Urinary bladder (tissue), 4 donors: Measurements from ENCODE around the gene KLHL30. TPM values are rescaled to one million over a fixed set of nuclear protein-coding genes. Genes with fewer than 3 reads are reported as not detected.
A peak's percentile ranks its signal among the peaks of the same experiment; 100 is the strongest.

Experiments used
- DNase-seq: peaks from one replicate; pipeline ENCODE4 v3.0.0-alpha.2; 2015; ENCODE audit errors: extremely low spot score
- H3K27ac ChIP-seq: one replicate; pipeline ENCODE4 v1.5.1; 2013; ENCODE audit warnings: low read depth, mild to moderate bottlenecking, moderate library complexity
- H3K36me3 ChIP-seq: one replicate; pipeline ENCODE4 v1.6.1; 2013; ENCODE audit warnings: mild to moderate bottlenecking, moderate library complexity; ENCODE audit not compliant: insufficient read depth
- H3K4me1 ChIP-seq: one replicate; pipeline ENCODE4 v1.6.1; 2013; ENCODE audit warnings: mild to moderate bottlenecking, moderate library complexity; ENCODE audit not compliant: insufficient read depth
- H3K4me3 ChIP-seq: one replicate; pipeline ENCODE4 v1.5.1; 2013; ENCODE audit warnings: low read depth, low read length
- WGBS: extraction: QIAGEN DNeasy Blood & Tissue Kit; methylation state at CpG from one replicate; pipeline ENCODE4 v1.1.7; 2013; 5-methylcytosine and 5-hydroxymethylcytosine counted together
- polyA plus RNA-seq: library from polyadenylated mRNA; stranded (reverse); fragments of 200-250 nt; gene quantifications from one replicate; pipeline ENCODE4 v1.2.3, GENCODE V29; 2013
- total RNA-seq: library from RNA; depleted of rRNA; stranded (reverse); fragments of >200 nt; gene quantifications from one replicate; pipeline ENCODE4 v1.2.3, GENCODE V29; 2014
- donor health status: healthy with polysubstance abuse.
- donor health status: healthy.

Gene KLHL30
- total and polyA plus RNA-seq, 2 donors: 0.95 to 1.8 TPM

DNA sequence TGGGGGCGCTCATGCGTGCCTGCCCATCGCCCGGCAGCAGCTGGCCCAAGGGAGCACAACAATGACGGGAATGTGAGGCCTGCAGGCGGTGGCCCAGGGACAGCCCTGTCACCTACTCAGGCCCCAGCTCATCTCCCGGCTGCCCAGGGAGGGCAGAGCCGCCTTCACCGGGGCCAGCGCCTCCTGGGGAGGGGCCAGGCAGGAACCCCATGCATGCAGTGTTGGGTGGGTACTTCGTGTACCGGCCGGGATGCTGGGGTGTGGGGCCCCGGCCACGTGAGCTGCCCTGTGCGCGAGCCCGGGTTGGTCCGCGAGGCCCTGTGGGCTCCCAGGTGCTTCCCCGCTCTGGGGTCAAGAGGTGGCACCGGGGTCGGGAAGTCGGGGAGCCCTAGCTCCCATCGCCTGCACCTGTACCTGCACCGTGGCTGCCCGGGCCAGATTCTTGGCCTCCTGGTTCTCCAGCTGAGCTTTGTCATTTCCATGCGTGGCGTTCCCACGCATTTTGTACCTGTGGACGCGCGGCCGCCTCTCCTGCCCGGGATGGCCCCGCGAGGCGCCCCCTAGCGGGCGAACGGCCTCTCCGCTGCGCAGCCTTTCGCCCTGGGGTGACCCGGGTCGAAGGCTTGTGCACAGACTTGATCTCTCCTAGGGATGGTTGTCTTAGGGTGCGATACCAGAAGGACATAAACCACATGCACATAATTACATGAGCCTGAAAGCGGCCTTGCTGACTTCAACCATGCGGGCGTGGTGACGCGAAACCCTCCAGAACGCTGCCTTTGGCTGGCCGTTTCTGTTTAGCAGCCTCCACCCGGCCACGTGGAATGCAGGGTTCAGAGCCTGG, 950 bp downstream of the KLHL30 start:
- Histone ChIP-seq H3K36me3 (no peaks in the 10 kb centered on the region), H3K4me1 (no peaks in the 10 kb centered on the region), H3K4me3 (no peak overlapping the region), H3K27ac (no peak overlapping the region)
- DNase-seq: no peak
- WGBS: 69% methylated on average over 56 of the region's 56 CpGs

DNA sequence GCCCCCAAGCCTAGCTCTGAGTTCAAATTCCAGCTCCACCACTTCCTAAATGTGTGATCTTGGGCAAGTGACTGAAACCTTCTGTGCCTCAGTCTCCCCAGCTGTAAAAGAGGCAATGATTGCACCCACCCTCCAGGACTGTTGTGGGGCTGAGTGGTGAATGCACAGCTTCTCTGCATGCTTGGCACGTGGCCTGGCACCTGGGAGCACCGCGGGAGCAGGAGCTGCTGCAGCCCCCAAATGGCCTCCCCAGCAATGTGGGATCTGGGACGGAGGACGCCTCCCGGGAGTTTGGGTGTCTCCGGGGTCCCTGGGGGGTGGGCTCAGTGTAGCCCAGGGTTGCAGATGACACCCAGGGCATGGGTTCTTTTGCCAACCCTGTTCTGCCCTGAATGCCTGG, 1.6 kb downstream of the KLHL30 start:
- no peaks in the 10 kb centered on the region for H3K36me3 ChIP-seq
- H3K4me3 ChIP-seq: no peak overlapping the region
- 91% methylated on average over 7 of the region's 7 CpGs for WGBS
- no peak for DNase-seq
- no peak overlapping the region for H3K27ac ChIP-seq
- H3K4me1 ChIP-seq: no peaks in the 10 kb centered on the region

DNA sequence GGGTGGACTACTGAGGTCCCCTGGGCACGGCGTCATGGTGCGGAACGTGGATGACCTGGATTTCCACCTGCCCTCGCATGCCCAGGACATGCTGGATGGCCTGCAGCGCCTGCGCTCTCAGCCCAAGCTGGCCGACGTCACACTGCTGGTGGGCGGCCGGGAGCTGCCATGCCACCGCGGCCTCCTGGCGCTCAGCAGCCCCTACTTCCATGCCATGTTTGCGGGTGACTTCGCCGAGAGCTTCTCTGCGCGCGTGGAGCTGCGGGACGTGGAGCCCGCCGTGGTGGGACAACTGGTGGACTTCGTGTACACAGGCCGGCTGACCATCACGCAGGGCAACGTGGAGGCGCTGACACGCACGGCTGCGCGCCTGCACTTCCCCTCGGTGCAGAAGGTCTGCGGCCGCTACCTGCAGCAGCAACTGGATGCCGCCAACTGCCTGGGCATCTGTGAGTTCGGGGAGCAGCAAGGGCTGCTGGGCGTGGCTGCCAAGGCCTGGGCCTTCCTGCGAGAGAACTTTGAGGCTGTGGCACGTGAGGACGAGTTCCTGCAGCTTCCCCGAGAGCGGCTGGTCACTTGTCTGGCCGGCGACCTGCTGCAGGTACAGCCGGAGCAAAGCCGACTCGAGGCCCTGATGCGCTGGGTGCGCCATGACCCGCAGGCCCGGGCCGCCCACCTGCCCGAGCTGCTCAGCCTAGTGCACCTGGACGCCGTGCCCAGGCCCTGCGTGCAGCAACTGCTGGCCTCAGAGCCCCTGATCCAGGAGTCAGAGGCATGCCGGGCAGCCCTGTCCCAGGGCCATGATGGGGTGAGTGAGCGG, 2.5 kb downstream of the KLHL30 start:
- Histone ChIP-seq H3K4me3 (no peak overlapping the region), H3K36me3 (no peaks in the 10 kb centered on the region), H3K4me1 (no peaks in the 10 kb centered on the region), H3K27ac (no peak overlapping the region)
- no peak for DNase-seq
- 96% methylated on average over 60 of the region's 60 CpGs for WGBS

DNA sequence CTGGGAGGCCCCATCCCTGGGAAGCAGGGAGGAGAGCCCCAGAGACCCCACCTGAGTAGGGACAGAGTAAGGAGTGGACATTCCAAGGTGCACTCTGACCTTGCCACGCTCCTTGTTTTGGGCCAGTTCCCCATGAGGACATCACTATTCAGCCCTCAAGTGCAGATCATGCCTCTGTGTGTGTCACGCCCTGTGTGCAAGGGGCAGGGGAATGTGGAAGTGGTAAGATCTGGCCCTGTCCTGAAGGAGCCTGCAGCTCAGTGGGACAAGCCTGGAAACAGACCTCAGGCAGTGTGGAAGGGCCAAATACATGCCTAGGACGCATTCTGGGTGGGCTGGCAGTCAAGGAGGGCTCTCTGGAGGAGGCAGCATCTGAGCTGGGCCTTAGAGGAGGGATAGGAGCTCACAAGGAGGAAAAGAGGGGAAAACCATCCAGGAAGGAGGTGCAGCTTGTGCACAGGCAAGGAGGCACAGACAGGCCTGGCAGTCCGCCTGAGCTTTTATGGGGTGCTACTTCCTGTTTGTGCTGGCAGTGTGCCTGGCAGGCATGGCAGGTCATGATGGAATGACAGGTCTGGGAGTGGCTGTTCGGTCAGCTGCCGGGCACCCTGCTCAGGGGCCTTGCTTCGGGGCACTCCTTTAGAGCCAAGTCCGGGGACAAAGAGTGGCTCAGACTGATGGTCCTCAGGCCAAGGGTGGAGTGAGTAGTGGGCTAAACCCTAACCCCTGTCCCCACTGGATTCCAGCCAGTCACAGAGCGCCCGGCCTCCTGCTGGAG, 3.3 kb downstream of the KLHL30 start:
- Histone ChIP-seq H3K4me1 (no peaks in the 10 kb centered on the region), H3K27ac (no peak overlapping the region), H3K4me3 (no peak overlapping the region), H3K36me3 (no peaks in the 10 kb centered on the region)
- WGBS: 83% methylated on average over 10 of the region's 10 CpGs
- DNase-seq: peak; percentile 51

DNA sequence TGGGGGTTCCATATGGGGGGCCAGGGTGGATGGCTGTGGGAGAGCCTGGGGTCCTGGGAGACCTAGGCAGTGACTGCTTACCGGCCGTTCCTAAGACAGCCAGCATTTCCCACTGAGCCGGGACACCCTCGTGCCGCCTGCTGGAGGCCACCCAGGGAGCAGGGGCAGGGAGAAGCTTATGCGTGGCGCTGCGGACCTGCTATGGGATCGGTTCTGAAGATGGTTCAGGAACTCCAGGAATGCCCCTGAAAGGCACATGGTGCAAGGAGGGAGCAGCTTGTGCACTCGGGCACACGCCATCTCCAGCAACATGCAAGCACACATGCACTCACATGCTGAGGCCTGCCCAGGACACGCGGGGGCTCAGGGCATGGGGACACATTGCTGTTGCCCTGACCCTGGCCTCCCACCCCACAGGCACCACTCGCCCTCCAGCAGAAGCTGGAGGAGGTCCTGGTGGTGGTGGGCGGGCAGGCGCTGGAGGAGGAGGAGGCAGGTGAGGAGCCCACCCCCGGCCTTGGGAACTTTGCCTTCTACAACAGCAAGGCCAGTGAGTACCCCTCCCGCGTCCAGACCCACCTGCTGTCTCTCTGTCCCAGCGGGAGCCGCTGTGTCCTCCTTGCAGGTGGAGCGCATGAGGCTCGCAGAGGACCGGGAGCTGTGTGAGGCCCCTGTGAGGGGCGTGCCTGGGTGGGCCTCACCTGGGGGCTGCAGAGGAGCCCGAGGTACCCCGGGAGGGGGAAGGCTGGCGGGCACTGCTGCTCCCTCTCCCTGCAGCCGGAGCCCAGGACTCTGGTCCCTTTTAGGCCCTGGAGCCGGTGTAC, 4.1 kb downstream of the KLHL30 start:
- H3K36me3 ChIP-seq: no peaks in the 10 kb centered on the region
- no peak overlapping the region for H3K27ac ChIP-seq
- no peak for DNase-seq
- no peaks in the 10 kb centered on the region for H3K4me1 ChIP-seq
- no peak overlapping the region for H3K4me3 ChIP-seq
- 83% methylated on average over 30 of the region's 30 CpGs for WGBS

DNA sequence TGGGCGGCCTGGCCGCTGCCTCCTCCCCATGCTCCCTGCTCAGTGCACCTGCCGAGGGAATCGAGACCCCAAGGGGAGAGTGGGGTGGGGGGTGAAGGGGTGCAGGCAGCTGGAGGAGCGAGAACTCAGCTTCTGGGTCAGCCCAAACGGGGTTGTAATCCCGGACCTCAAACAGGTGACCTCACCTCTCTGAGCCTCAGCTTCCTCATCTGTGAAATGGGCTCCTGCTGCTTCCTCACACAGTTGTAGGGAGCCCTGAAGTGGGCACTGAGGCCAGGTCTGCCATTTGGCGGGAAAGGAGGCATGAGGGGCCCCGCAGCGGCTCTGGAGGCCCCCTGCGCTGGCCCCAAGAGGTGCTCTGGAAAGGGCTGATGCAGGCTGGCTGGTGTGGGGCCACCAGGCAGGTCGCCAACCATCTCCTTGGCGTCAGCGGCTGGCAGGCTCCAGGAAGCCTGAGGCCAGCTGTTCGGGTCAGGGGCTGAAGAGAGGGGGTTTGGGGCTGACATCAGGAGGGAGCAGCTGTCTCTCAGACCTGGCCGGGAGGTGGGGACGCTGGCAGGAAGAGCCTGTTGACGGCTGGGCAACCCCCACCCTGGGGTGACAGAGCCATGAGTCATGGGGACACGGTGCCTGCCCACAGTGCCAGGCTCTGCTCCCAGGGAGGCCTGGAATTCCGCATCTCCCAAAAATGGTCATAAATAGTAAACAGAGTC, 4.9 kb downstream of the KLHL30 start:
- no peak for DNase-seq
- no peak overlapping the region for H3K4me3 ChIP-seq
- no peaks in the 10 kb centered on the region for H3K36me3 ChIP-seq
- 65% methylated on average over 20 of the region's 20 CpGs for WGBS
- H3K27ac ChIP-seq: no peak overlapping the region
- no peaks in the 10 kb centered on the region for H3K4me1 ChIP-seq

DNA sequence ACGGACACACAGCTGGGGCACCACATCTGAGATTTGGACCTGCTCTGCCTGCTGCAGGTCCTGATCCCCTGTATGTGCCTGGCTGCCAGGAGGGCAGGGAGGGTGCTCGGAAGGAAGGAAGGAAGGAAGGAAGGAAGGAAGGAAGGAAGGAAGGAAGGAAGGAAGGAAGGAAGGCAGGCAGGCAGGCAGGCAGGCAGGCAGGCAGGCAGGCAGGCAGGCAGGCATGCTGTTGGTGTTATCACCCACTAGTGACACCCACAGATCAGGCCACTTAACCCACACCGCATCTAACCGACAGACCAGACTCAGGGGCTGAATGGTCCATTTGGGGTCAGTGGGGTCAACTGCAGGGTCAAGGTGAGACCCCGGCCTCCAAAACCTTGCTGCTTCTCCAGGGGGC, 5.8 kb downstream of the KLHL30 start:
- 90% methylated on average over 5 of the region's 5 CpGs for WGBS
- Histone ChIP-seq H3K4me1 (no peaks in the 10 kb centered on the region), H3K4me3 (no peak overlapping the region), H3K27ac (no peak overlapping the region), H3K36me3 (no peaks in the 10 kb centered on the region)
- no peak for DNase-seq

DNA sequence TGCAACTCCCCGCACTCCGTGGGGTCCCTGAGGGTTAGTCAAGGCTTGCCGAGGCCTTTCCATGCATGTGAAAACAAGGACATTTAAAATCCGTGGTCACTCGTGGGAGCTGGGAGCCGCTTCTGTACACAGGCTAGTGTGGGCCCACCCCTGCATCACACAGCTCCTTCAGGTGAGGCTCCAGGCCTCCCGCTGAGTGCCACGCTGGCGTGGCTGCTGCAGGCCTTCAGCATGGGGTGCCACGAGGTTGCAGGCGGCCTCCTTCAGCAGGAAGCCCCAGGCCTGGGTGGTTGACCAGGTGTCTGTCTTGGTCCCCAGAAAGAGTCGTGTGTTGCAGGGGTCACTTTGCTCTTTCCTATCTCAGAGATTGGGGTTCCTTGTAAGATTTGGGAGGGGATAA, 6.6 kb downstream of the KLHL30 start:
- Histone ChIP-seq H3K4me1 (no peaks in the 10 kb centered on the region), H3K4me3 (no peak overlapping the region), H3K27ac (no peak overlapping the region), H3K36me3 (no peaks in the 10 kb centered on the region)
- 90% methylated on average over 12 of the region's 12 CpGs for WGBS
- DNase-seq: no peak

DNA sequence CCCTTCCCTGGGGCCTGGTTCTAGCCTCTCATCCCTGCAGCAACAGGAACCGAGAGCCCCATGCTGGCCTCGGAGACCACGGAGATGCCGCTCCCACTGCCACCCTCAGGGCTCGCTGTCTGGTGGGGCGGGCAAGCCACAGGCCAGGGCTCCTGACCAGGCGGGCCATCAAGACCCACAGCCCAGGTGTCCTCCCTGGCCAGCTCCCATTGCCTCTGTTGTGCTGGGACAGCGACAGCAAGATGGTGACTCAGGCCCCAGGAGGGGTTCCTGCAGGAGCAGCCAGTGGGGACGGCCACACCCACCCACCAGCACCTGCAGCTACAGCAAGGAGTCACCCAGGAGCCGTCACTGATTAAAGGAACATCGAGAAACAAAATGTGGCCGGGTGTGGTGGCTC, 7.4 kb downstream of the KLHL30 start:
- Histone ChIP-seq H3K27ac (no peak overlapping the region), H3K36me3 (no peaks in the 10 kb centered on the region), H3K4me3 (no peak overlapping the region), H3K4me1 (no peaks in the 10 kb centered on the region)
- DNase-seq: no peak
- WGBS: 89% methylated on average over 12 of the region's 12 CpGs

DNA sequence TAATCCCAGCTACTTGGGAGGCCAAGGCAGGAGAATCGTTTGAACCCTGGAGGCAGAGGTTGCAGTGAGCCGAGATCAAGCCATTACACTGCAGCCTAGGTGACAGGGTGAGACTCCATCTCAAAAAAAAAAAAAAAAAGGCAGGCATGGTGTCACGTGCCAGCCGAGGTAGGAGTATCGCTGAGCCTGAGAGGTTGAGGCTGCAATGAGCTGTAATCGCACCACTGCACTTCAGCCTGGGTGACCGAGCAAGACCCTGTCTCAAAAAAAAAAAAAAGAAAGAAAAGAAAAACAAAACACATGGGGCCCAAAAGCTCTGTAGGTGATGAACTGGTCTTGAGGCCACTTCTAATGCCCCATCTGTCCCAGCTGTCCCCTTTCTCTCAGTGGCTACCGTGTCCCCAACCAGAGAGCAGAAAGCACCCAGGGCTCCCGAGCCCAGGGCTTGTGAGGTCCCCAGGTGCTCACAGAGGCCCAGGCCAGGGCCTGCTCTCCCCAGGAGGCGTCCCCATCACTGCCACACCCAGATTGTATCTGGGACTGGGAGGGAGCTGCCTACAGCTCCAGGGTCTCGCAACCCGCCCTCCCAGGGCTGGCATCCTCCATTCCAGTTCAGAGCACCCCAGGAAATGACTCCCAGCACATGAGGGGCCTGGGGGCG, 8.5 kb downstream of the KLHL30 start:
- H3K27ac ChIP-seq: no peak overlapping the region
- no peaks in the 10 kb centered on the region for H3K4me1 ChIP-seq
- no peaks in the 10 kb centered on the region for H3K36me3 ChIP-seq
- 88% methylated on average over 13 of the region's 13 CpGs for WGBS
- DNase-seq: no peak
- no peak overlapping the region for H3K4me3 ChIP-seq

DNA sequence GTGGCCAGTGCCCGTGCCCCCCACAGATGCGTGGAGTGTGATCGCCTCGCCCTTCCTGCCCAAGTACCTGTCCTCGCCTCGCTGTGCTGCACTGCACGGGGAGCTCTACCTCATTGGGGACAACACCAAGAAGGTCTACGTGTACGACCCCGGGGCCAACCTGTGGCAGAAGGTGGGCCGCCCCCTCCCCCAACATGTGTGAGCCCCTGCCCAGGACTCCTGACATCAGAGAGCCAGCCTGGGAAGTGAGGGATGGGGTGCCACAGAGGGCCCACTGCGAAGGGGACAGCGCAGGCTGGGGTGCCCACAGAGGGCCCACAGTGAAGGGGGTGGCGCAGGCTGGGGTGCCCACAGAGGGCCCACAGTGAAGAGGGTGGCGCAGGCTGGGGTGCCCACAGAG, 10.5 kb downstream of the KLHL30 start:
- Histone ChIP-seq H3K36me3 (no peaks in the 10 kb centered on the region), H3K4me3 (no peak overlapping the region), H3K4me1 (no peaks in the 10 kb centered on the region), H3K27ac (no peak overlapping the region)
- no peak for DNase-seq
- 96% methylated on average over 15 of the region's 15 CpGs for WGBS

DNA sequence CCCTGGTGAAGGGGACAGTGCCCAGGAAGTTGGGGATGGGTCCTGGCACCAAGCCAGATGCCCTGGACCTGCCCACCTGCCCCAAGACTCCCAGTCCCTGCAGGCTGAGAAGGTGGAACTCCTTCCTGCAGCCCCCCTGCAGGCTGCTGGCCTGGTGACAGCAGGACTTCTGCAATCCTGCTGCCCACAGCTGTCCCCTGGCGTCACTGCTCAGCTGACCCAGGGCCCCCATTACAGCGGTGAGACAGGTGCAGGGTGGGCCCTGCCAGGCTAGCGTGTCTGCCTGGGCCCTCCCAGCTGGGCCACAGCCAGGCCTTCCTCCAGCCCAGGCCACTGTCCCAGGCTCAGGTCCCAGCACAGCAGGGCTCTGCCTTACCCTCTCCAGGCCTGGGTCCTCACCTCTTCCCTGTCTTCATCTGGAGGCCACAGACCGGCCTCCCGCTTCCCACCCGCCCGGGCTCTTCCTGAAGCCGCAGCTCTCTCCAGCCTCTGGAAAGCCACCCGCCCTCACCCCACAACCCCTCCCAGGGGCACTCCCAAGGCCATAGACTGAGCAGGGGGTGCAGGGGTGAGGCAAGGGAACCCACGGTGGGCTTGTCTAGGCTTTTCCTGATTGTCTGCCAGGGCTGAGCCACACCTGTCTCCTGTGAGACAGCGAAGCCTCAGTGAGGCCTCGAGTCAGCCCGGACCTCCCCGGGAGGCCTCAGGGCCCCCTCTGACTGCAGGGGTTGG, 11.5 kb downstream of the KLHL30 start:
- Histone ChIP-seq H3K36me3 (no peaks in the 10 kb centered on the region), H3K27ac (no peak overlapping the region), H3K4me3 (no peak overlapping the region), H3K4me1 (no peaks in the 10 kb centered on the region)
- no peak for DNase-seq
- WGBS: 86% methylated on average over 14 of the region's 14 CpGs
